Measurements from ENCODE around the gene ZNF544.

DNA sequence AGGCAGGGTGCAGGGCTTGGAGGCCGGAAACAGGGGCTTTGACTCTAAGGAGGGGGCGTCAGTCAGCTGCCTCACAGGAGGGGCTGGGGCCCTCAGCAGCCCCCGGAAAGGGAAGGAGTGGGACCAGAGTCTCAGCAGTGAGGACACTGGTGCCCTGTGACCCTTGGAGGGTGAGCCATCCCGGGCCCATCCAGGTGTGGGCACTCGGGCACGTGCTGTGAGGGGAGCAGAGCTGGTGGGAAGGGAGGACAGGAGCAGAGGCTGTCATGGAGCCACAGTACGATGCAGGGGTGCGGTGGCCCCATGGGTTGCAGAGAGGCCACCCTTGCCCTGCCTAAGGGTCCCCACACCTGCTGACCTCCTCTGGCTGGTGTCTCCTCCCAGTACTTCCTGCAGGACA lies 19.1 kb upstream of the ZNF544 start:
- TF ChIP-seq, protein P1, sequence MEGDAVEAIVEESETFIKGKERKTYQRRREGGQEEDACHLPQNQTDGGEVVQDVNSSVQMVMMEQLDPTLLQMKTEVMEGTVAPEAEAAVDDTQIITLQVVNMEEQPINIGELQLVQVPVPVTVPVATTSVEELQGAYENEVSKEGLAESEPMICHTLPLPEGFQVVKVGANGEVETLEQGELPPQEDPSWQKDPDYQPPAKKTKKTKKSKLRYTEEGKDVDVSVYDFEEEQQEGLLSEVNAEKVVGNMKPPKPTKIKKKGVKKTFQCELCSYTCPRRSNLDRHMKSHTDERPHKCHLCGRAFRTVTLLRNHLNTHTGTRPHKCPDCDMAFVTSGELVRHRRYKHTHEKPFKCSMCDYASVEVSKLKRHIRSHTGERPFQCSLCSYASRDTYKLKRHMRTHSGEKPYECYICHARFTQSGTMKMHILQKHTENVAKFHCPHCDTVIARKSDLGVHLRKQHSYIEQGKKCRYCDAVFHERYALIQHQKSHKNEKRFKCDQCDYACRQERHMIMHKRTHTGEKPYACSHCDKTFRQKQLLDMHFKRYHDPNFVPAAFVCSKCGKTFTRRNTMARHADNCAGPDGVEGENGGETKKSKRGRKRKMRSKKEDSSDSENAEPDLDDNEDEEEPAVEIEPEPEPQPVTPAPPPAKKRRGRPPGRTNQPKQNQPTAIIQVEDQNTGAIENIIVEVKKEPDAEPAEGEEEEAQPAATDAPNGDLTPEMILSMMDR (IDR thresholded peaks at IDR 0.05), result no peak
- no peak for TF ChIP-seq ETV6 (CRISPR knock-in tag; IDR thresholded peaks at IDR 0.05)
- no peak for TF ChIP-seq MAX (CRISPR knock-in tag; IDR thresholded peaks at IDR 0.05)
- TF ChIP-seq MXD4 (CRISPR knock-in tag; IDR thresholded peaks at IDR 0.05; ENCODE audit: borderline replicate concordance), result no peak
- TF ChIP-seq, protein P2, sequence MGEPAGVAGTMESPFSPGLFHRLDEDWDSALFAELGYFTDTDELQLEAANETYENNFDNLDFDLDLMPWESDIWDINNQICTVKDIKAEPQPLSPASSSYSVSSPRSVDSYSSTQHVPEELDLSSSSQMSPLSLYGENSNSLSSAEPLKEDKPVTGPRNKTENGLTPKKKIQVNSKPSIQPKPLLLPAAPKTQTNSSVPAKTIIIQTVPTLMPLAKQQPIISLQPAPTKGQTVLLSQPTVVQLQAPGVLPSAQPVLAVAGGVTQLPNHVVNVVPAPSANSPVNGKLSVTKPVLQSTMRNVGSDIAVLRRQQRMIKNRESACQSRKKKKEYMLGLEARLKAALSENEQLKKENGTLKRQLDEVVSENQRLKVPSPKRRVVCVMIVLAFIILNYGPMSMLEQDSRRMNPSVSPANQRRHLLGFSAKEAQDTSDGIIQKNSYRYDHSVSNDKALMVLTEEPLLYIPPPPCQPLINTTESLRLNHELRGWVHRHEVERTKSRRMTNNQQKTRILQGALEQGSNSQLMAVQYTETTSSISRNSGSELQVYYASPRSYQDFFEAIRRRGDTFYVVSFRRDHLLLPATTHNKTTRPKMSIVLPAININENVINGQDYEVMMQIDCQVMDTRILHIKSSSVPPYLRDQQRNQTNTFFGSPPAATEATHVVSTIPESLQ (CRISPR knock-in tag; IDR thresholded peaks at IDR 0.05), result no peak
- TF ChIP-seq FOXK1 (CRISPR knock-in tag; IDR thresholded peaks at IDR 0.05), result no peak
- TF ChIP-seq ATF3 (CRISPR knock-in tag; conservative IDR thresholded peaks at IDR 0.05), result no peak
- no peak for TF ChIP-seq TCF7 (CRISPR knock-in tag; IDR thresholded peaks at IDR 0.05; ENCODE audit: low read depth)

All from WTC11 (cell line).